ENCODE measurements around the gene VASP. TPM values are rescaled to one million over a fixed set of nuclear protein-coding genes. Genes with fewer than 3 reads are reported as not detected.

The VASP gene
- 100 to 1,000 TPM in 1 of 9 donors, 10 to 100 TPM in 8; 31.2 to 106 (median 46.8) TPM for total RNA-seq
- polyA plus RNA-seq: 10 to 100 TPM; 50.9 to 74.9 TPM
- long read RNA-seq, donor 1, transcript VASP-201 (13 exons, 2,305 nt): major isoform, 14 of 43 reads
- long read RNA-seq, donor 1, partial matches to known transcripts: 20 of 43 reads
- long read RNA-seq, donor 1, other reads (novel, unspliced or antisense): 9 of 43 reads
- long read RNA-seq, donor 2, partial matches to known transcripts: 5 of 10 reads
- long read RNA-seq, donor 2, other reads (novel, unspliced or antisense): 1 of 10 reads
- long read RNA-seq, donor 3, transcript VASP-201 (13 exons, 2,305 nt): major isoform, 20 of 70 reads
- long read RNA-seq, donor 3, partial matches to known transcripts: 36 of 70 reads
- long read RNA-seq, donor 3, other reads (novel, unspliced or antisense): 14 of 70 reads

DNA sequence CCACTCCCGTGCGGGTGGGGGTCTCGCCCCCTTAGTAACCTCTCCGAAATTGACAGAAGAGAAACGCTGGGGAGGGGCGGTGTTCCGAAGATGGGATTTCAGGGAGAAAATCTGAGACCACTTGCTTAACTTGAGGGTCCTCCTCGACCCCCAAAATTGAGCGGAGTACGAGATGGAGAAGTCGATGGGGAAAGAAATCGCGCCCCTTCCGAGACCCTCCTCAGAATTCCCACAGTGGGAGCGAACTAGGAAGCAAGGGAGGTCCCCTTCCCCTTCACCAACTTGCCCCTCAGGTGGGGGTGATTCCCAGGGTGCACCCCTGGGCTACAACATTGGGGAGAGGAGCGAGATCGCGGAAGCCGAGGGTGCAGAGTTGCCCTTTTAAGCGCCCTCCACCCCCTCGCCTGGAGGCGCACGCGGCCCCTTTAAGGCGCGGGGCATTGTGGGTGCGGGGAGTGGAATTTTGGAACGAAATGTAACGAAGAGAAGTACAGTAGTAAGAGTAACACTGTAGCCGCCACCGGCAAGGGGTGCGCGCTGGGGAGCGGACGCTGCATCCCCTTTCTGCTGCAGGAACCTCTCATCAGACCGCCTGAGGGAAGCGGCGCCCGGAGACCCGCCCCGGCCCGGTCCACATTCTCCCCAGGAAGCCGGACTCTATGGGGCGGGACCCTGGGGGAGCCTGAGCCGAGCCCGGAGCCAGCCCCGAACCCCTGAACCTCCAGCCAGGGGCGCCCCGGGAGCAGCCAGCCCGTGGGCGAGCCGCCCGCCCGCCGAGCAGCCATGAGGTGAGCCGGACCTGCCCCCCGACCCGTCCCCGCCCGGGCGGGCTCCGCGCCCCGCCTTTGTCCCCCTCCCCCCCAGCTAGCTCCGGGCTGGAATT lies at the start of gene VASP:
Gene VASP (plus strand): TSS at position 491 of the 883 bp plus-strand sequence. CDS start 293 bp downstream, at position 784.
- TF ChIP-seq POLR2A (IDR thresholded peaks at IDR 0.05): peak; percentile 38 to 95
- TF ChIP-seq, protein P1, sequence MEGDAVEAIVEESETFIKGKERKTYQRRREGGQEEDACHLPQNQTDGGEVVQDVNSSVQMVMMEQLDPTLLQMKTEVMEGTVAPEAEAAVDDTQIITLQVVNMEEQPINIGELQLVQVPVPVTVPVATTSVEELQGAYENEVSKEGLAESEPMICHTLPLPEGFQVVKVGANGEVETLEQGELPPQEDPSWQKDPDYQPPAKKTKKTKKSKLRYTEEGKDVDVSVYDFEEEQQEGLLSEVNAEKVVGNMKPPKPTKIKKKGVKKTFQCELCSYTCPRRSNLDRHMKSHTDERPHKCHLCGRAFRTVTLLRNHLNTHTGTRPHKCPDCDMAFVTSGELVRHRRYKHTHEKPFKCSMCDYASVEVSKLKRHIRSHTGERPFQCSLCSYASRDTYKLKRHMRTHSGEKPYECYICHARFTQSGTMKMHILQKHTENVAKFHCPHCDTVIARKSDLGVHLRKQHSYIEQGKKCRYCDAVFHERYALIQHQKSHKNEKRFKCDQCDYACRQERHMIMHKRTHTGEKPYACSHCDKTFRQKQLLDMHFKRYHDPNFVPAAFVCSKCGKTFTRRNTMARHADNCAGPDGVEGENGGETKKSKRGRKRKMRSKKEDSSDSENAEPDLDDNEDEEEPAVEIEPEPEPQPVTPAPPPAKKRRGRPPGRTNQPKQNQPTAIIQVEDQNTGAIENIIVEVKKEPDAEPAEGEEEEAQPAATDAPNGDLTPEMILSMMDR (IDR thresholded peaks at IDR 0.05): no peak
- peak within 1 kb of the TSS; percentile 84 to 99 (median 96) for H3K27ac ChIP-seq
- intact Hi-C loops (cut with DNase I): loop anchor here in 3 of 10 donors (5.0 kb wide), 3 partner anchors 75 to 185 kb away; partner anchors contain the start of genes OPA3 (in 2 of the 3), QPCTL (in 1 of the 3) and SNRPD2 (in 1 of the 3)
- no peaks in the 10 kb centered on the region for H3K27me3 ChIP-seq
- DNase-seq (peak; percentile 89 to 93 (median 90)), ATAC-seq (peak; percentile 79 to 84 (median 81))
- no peaks in the 10 kb centered on the region for H3K9me3 ChIP-seq
- H3K36me3 ChIP-seq: peaks cover 0 to 15% (median 0%) of the 10 kb centered on the region in 9 donors
- WGBS, 4 donors: 0 to 1% (median 1%) methylated on average over 34 to 65 of the region's 65 CpGs
- peaks cover 0 to 53% (median 23%) of the 10 kb centered on the region in 12 donors for H3K4me1 ChIP-seq
- peak within 1 kb of the TSS; percentile 78 to 100 (median 96) for H3K4me3 ChIP-seq

- no peaks in the 10 kb centered on the region for H3K36me3 ChIP-seq
- no peaks in the 10 kb centered on the region for H3K27me3 ChIP-seq
- H3K4me1 ChIP-seq: peaks cover 0 to 26% (median 14%) of the 10 kb centered on the region in 12 donors
- intact Hi-C loops (cut with DNase I): no loop called here
- no peak for DNase-seq
- no peak for ATAC-seq
- no peak overlapping the region for H3K4me3 ChIP-seq
- no peak overlapping the region for H3K27ac ChIP-seq
- TF ChIP-seq, protein P1 (IDR thresholded peaks at IDR 0.05): no peak
- no peaks in the 10 kb centered on the region for H3K9me3 ChIP-seq
Observed at GRCh38 chr19:45457776-45458175, 49.5 kb upstream of the VASP start.

GRCh38 chr19:45460807-45461347 lies 46.4 kb upstream of the VASP start:
- Histone ChIP-seq H3K27me3 (no peaks in the 10 kb centered on the region), H3K9me3 (no peaks in the 10 kb centered on the region), H3K4me1 (peaks cover 0 to 8% (median 5%) of the 10 kb centered on the region in 12 donors), H3K4me3 (no peak overlapping the region), H3K36me3 (no peaks in the 10 kb centered on the region), H3K27ac (no peak overlapping the region)
- WGBS, 4 donors: 52 to 79% (median 61%) methylated on average over 5 to 8 of the region's 8 CpGs
- ATAC-seq: no peak
- TF ChIP-seq, protein P1 (IDR thresholded peaks at IDR 0.05): no peak
- no peak for TF ChIP-seq POLR2A (IDR thresholded peaks at IDR 0.05)
- no peak for DNase-seq
- intact Hi-C loops (cut with DNase I): no loop called here

Measured in heart left ventricle (tissue), 16 donors.